GOT3 (cell line): ENCODE measurements around the gene ZBTB7B.

ENCODE experiments used
- DNase-seq: peaks from one replicate; lab custom pipeline; 2025; ENCODE audit warnings: mixed read lengths; lab: John Stamatoyannopoulos, UW

ZBTB7B gene

DNA sequence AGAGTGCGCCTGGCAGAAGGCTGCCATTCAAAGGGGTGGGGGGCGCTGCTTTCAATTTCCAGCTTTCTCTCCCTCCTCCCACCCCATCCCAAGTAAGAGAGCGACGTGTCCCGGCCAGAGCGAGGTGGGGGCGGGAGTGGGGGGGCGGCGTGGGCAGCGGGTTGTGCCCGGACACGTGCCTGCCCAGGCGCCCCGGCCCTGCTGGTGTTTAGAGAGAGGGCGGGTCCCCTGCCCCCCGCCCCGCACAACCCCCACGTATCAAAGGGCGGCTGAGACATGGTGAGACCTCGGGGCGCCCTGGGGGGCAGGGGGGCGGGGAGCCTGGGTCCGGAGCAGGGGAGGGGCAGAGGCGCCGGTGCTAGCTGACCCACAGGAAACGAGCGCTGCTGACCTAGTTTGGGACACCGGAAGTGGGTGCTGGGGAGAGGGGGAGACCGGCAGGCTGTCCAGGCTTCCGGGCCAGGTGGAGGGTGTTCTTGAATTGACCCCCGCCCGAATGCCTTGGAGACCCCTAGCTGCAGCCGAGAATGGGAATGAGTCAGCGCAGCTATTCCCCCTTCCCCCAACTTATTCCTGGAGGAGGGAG, 1.3 kb downstream of the ZBTB7B start:
- no peak for DNase-seq

DNA sequence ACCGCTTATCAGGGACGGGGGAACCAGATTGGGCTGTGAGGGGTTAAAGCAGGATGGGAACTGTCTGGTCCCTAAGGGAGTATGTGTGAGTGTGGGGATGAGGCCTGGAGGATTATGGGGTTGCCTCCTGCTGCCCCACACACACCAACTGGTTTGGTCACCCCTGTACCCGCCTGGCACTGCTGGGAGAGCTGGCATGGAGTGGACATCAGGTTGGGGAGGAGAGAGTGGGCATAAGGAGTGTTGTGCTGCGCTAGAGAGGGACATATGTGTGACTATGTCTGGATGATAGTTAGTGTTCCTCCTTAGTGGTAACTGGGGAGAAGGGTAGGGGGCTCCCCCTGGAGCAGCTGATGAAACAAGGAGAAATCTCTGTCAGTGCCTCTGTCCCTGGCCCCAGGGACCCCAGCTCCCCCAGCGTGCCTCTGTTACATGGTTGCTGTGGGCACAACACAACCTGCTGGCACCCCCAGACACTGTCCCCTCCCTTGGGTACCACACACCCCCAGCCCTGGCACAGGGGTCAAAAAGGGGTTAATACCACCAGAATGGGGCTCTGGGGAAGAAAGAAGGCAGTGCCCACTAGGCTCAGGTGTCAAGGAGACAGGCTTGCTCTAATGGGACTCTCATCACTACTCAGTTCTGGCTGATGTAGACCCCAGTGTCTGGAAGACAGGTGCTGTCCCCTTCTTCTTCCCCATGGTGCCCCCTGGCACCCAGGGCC, 1.9 kb downstream of the ZBTB7B start:
- DNase-seq = no peak

DNA sequence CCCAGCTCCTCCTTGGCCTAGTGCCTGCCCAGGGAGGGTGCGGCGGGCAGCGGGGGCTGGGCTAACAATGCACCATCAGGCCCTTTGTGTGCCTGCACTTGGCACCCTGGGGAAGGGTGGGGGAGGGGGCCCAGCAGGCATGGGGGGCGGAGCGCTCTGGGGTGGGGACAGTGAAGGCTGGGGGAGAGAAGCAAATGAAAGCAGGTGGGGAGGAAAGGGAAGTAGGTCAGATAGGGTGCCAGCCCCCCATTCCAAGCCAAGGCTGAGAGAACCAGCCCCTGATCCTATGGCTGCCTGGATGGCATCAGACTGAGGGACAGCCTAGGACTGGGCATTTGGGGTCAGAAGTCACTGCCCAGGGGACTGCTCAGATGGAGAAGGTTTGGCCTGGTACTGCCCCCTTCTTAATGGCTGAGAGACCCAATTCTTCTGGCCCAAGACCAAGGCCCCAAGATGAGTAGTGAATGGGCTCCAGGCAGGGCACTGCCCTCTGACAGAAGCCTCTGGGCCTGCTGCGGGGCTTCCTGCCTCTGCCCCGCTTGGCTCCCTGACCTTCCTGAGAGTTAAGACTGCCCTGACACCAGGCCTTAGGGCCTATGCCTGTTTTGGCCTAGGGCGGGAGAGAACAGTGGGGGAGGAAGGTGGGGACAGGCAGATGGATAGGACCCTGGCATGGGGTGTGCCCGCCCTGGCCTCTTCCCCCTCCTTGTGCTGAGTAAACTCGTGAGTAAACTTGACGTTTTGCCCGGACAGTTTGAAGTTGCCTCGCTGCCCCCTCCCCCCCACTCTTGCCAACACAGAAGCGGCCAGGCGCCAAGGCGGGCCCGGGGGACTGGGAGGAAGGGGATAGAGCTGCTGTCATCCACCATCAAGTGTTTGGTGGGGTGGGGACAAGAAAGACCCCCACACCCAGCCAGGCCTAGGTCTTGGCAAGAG, 2.7 kb downstream of the ZBTB7B start:
- no peak for DNase-seq

GRCh38 chr1:155006601-155007101, 4.0 kb downstream of the ZBTB7B start:
- no peak for DNase-seq

GRCh38 chr1:155007251-155007828, 4.7 kb downstream of the ZBTB7B start:
- no peak for DNase-seq

GRCh38 chr1:155008015-155008941, 5.7 kb downstream of the ZBTB7B start:
- no peak for DNase-seq

GRCh38 chr1:155009221-155009711, 6.7 kb downstream of the ZBTB7B start:
- no peak for DNase-seq

DNA sequence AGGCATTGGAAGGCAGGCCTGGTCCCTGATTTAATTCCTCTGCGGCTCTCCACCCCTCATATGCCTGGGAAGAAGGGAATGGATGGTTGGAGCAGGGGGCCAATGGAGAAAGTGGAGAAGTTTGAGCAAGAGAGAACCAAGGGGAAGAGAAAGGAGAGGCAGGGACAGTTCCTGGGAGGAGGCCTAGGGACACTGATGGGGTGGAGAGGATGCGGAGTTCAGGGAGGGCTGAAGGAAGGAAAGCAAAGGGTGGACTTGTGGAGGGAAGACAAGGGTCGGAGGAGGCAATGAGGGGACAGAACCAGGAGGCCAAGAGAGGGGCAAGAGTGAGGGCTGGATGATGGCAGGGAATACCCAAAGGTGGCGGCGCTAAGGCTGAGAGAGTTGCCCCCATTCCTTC, 7.1 kb downstream of the ZBTB7B start:
- DNase-seq = no peak

GRCh38 chr1:155010211-155010918, 7.8 kb downstream of the ZBTB7B start:
- DNase-seq = no peak

GRCh38 chr1:155011004-155011416, 8.4 kb downstream of the ZBTB7B start:
- no peak for DNase-seq

DNA sequence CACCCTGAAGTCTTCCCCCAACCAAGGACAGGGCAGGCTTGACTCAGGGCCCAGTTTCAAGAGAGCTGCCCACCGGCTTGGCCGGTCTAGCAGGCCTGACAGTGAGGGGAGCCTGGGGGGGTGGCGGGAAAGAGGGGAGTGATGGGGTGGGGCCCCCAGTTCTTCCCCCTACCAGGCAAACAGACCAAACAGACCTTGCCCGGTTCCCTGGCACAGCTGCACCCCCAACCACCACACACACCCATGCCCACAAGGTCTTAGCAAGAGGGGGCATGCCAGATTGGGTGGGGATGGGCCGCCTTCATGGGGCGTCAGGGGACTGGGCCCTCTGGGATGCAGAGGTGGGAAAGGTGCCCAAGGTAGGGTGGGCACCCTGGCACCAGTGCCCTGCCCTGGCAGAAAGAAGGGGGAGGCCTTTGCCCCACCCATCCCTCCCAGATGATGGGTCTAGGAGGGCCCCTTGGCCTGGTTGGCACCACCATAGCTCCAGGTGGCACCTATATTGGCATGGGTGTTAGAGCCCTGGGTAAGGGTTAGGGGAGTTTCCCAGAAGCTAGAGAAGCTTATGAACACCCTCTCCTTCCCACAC, 8.9 kb downstream of the ZBTB7B start:
- DNase-seq = no peak

DNA sequence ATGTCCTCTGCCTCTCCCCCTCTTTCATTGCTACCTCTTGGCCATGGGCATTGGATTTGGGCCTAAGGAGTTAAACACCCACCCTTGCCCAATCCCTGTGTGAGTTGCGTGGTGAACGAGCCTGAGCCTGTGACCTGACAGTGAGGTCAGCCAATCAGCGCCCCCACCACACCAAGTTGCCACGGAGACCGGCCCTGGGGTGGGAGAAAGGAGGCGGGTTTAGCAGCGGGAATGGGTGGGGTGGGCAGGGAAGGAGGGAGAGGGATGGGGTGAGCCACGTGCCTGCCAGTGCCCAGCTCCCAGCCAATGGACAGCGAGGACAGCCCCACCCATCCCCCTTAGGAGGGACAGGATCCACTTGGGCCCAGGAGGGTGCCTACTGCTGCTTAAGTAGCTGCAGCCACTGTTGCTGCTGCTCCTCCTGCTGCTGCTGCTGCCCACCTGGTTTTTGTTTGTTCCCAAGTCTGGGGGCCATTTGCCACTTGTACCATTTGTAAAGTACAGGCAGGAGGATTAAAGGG, 9.5 kb downstream of the ZBTB7B start:
- no peak for DNase-seq

DNA sequence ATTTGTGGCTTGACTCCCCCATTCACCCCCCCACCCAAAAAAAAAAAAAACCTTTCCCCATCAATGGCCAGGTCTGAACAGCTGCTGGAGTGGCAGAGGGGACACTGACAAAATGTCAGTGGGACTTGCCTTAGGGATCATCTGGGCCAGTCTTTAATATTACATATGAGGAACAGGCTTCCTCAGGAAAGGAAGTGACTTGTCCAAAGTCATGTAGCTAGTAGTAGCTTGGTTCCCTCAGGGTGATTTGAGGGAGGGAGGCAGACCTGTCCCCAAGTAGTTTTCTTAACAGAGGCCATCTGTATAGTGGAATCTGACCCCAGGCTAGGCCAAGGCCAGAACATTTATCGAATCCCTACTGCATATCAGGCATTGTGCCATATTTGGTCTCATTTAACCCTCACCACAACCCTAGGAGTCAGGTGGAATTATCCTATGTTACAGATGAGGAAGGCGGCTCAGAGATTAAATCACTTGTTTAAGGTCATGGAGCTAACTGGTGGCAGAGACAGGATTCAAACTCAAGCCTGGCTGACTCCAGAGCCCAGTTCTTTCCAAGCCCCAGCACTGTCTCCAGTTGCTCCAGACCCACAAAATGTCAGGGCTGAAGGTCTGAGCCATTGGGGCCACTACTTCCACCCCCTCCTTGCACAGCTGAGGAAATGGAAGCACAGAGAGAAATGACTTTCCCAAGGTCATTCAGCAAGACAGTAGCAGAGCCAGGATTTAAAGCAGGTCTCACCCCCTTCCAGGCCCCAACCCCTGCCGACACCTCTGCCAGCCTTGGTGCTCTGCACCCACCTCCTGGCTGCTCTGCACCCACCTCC, 10.4 kb downstream of the ZBTB7B start:
- DNase-seq = no peak

GRCh38 chr1:155013632-155014031, 11.0 kb downstream of the ZBTB7B start:
- no peak for DNase-seq

- no peak for DNase-seq
Observed at GRCh38 chr1:155014709-155015508, 12.3 kb downstream of the ZBTB7B start.

GRCh38 chr1:155015527-155016230, 13.1 kb downstream of the ZBTB7B start:
- DNase-seq = no peak

DNA sequence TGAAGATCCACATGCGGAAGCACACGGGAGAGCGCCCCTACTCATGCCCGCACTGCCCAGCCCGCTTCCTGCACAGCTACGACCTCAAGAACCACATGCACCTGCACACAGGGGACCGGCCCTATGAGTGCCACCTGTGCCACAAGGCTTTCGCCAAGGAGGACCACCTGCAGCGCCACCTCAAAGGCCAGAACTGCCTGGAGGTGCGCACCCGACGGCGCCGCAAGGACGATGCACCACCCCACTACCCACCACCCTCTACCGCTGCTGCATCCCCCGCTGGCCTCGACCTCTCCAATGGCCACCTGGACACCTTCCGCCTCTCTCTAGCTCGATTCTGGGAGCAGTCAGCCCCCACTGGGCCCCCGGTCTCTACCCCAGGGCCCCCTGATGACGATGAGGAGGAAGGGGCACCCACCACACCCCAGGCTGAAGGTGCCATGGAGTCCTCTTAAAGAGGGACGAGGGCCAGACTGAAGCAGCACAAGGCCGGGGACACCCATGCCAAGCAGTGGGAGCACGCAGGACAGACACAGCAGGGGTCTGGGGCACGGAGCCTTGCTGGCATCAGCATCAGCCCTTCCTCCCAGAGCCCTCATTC, 13.7 kb downstream of the ZBTB7B start:
- DNase-seq = no peak
